ENCODE data around the gene OR5L2. TPM values are rescaled to one million over a fixed set of nuclear protein-coding genes. Genes with fewer than 3 reads are reported as not detected.
A peak's percentile ranks its signal among the peaks of the same experiment; 100 is the strongest.
"Not testable (repeated sequence)": the region's sequence is repeated elsewhere in the genome, so short reads cannot be mapped to it uniquely, and the experiment has no call there.

Gene OR5L2
- total and polyA plus RNA-seq, 2 donors from 2014 or later = not detected

GRCh38 chr11:55847453-55847852, 20.4 kb downstream of the OR5L2 start:
- H3K9me3 ChIP-seq (ENCODE audit: control insufficient read depth in 2 of 3, insufficient read depth in 1 of 3, low read length in 3 of 3) = no peaks in the 10 kb centered on the region
- intact Hi-C loops (cut with DNase I) = no loop called here
- H3K27me3 ChIP-seq (ENCODE audit: control insufficient read depth, insufficient read depth, low read length) = no peaks in the 10 kb centered on the region
- no peak overlapping the region for H3K27ac ChIP-seq (ENCODE audit: low read depth in 2 of 2, low read length in 2 of 2)
- H3K36me3 ChIP-seq (ENCODE audit: control insufficient read depth in 2 of 3, insufficient read depth in 3 of 3, low read length in 3 of 3) = no peaks in the 10 kb centered on the region
- TF ChIP-seq CTCF (IDR thresholded peaks at IDR 0.05; ENCODE audit: borderline replicate concordance, extremely low read depth, insufficient read depth) = no peak
- no peaks in the 10 kb centered on the region for H3K4me1 ChIP-seq (ENCODE audit: control insufficient read depth in 2 of 3, insufficient read depth in 2 of 3, low read depth in 1 of 3, low read length in 3 of 3)
- no peak overlapping the region for H3K9ac ChIP-seq (ENCODE audit: low read length in 3 of 3)
- H3K4me3 ChIP-seq (ENCODE audit: low read length in 3 of 3) = no peak overlapping the region
- FAIRE-seq (no peak), DNase-seq (no peak)

- no peak for DNase-seq
- no peak for FAIRE-seq
- Histone ChIP-seq H3K27me3 (ENCODE audit: control insufficient read depth, insufficient read depth, low read length) (no peaks in the 10 kb centered on the region), H3K27ac (ENCODE audit: low read depth in 2 of 2, low read length in 2 of 2) (no peak overlapping the region), H3K9ac (ENCODE audit: low read length in 3 of 3) (no peak overlapping the region), H3K9me3 (ENCODE audit: control insufficient read depth in 2 of 3, insufficient read depth in 1 of 3, low read length in 3 of 3) (no peaks in the 10 kb centered on the region), H3K4me1 (ENCODE audit: control insufficient read depth in 2 of 3, insufficient read depth in 2 of 3, low read depth in 1 of 3, low read length in 3 of 3) (no peaks in the 10 kb centered on the region), H3K36me3 (ENCODE audit: control insufficient read depth in 2 of 3, insufficient read depth in 3 of 3, low read length in 3 of 3) (no peaks in the 10 kb centered on the region), H3K4me3 (ENCODE audit: low read length in 3 of 3) (no peak overlapping the region)
- TF ChIP-seq CTCF (IDR thresholded peaks at IDR 0.05; ENCODE audit: borderline replicate concordance, extremely low read depth, insufficient read depth) = no peak
- intact Hi-C loops (cut with DNase I) = no loop called here
These were observed 22.0 kb downstream of the OR5L2 start for GRCh38 chr11:55849037-55849436.

GRCh38 chr11:55852141-55852540, 25.1 kb downstream of the OR5L2 start:
- H3K27ac ChIP-seq (ENCODE audit: low read depth in 2 of 2, low read length in 2 of 2) = no peak overlapping the region
- TF ChIP-seq CTCF (IDR thresholded peaks at IDR 0.05; ENCODE audit: borderline replicate concordance, extremely low read depth, insufficient read depth) = no peak
- H3K4me3 ChIP-seq (ENCODE audit: low read length in 3 of 3) = no peak overlapping the region
- H3K9me3 ChIP-seq (ENCODE audit: control insufficient read depth in 2 of 3, insufficient read depth in 1 of 3, low read length in 3 of 3) = no peaks in the 10 kb centered on the region
- H3K9ac ChIP-seq (ENCODE audit: low read length in 3 of 3) = no peak overlapping the region
- H3K27me3 ChIP-seq (ENCODE audit: control insufficient read depth, insufficient read depth, low read length) = no peaks in the 10 kb centered on the region
- FAIRE-seq = no peak
- H3K36me3 ChIP-seq (ENCODE audit: control insufficient read depth in 2 of 3, insufficient read depth in 3 of 3, low read length in 3 of 3) = no peaks in the 10 kb centered on the region
- DNase-seq = no peak
- H3K4me1 ChIP-seq (ENCODE audit: control insufficient read depth in 2 of 3, insufficient read depth in 2 of 3, low read depth in 1 of 3, low read length in 3 of 3) = no peaks in the 10 kb centered on the region
- intact Hi-C loops (cut with DNase I) = no loop called here

- intact Hi-C loops (cut with DNase I) = no loop called here
- Histone ChIP-seq H3K4me3 (ENCODE audit: low read length in 3 of 3) (no peak overlapping the region), H3K4me1 (ENCODE audit: control insufficient read depth in 2 of 3, insufficient read depth in 2 of 3, low read depth in 1 of 3, low read length in 3 of 3) (no peaks in the 10 kb centered on the region), H3K27ac (ENCODE audit: low read depth in 2 of 2, low read length in 2 of 2) (no peak overlapping the region), H3K9me3 (ENCODE audit: control insufficient read depth in 2 of 3, insufficient read depth in 1 of 3, low read length in 3 of 3) (no peaks in the 10 kb centered on the region), H3K9ac (ENCODE audit: low read length in 3 of 3) (no peak overlapping the region), H3K36me3 (ENCODE audit: control insufficient read depth in 2 of 3, insufficient read depth in 3 of 3, low read length in 3 of 3) (no peaks in the 10 kb centered on the region), H3K27me3 (ENCODE audit: control insufficient read depth, insufficient read depth, low read length) (no peaks in the 10 kb centered on the region)
- no peak for TF ChIP-seq CTCF (IDR thresholded peaks at IDR 0.05; ENCODE audit: borderline replicate concordance, extremely low read depth, insufficient read depth)
- FAIRE-seq = no peak
- DNase-seq = no peak
These were observed 27.7 kb downstream of the OR5L2 start for GRCh38 chr11:55854704-55855103.

GRCh38 chr11:55867354-55867753, 40.3 kb downstream of the OR5L2 start:
- DNase-seq; H3K36me3 ChIP-seq (ENCODE audit: control insufficient read depth in 2 of 3, insufficient read depth in 3 of 3, low read length in 3 of 3); H3K27me3 ChIP-seq (ENCODE audit: control insufficient read depth, insufficient read depth, low read length); FAIRE-seq; intact Hi-C loops (cut with DNase I); H3K9ac ChIP-seq (ENCODE audit: low read length in 3 of 3); H3K27ac ChIP-seq (ENCODE audit: low read depth in 2 of 2, low read length in 2 of 2); H3K4me3 ChIP-seq (ENCODE audit: low read length in 3 of 3); H3K4me1 ChIP-seq (ENCODE audit: control insufficient read depth in 2 of 3, insufficient read depth in 2 of 3, low read depth in 1 of 3, low read length in 3 of 3); H3K9me3 ChIP-seq (ENCODE audit: control insufficient read depth in 2 of 3, insufficient read depth in 1 of 3, low read length in 3 of 3): not testable (repeated sequence)

- intact Hi-C loops (cut with DNase I); H3K27me3 ChIP-seq (ENCODE audit: control insufficient read depth, insufficient read depth, low read length); H3K36me3 ChIP-seq (ENCODE audit: control insufficient read depth in 2 of 3, insufficient read depth in 3 of 3, low read length in 3 of 3); FAIRE-seq; H3K9me3 ChIP-seq (ENCODE audit: control insufficient read depth in 2 of 3, insufficient read depth in 1 of 3, low read length in 3 of 3); H3K4me3 ChIP-seq (ENCODE audit: low read length in 3 of 3); H3K27ac ChIP-seq (ENCODE audit: low read depth in 2 of 2, low read length in 2 of 2); H3K4me1 ChIP-seq (ENCODE audit: control insufficient read depth in 2 of 3, insufficient read depth in 2 of 3, low read depth in 1 of 3, low read length in 3 of 3); H3K9ac ChIP-seq (ENCODE audit: low read length in 3 of 3): not testable (repeated sequence)
- DNase-seq = peak in 1 of 5 donors; percentile 72
These were observed 45.7 kb downstream of the OR5L2 start for GRCh38 chr11:55872731-55873130.
